MCF 10A (cell line): ENCODE results near the gene IFT20. TPM values are rescaled to one million over a fixed set of nuclear protein-coding genes. Genes with fewer than 3 reads are reported as not detected.

Experiments
- BruUV-seq: library from RNA; stranded (reverse); fragments of 400-500 nt; replicated peaks from 2 replicates; lab custom pipeline; 2021; lab: Mats Ljungman, UMichigan
- CTCF ChIA-PET: fragments of 300-600 bp; sonication (Branson Sonifier 250); formaldehyde crosslinking; extraction: SDS; loops from one replicate; lab custom pipeline; 2021; ENCODE audit warnings: antibody characterized with exemption, inconsistent platforms; lab: Yijun Ruan, JAX
- POLR2A ChIA-PET: fragments of 300-600, 350-650 bp; sonication (Branson Sonifier 250); formaldehyde crosslinking; extraction: SDS; loops from one replicate; lab custom pipeline; 2020; ENCODE audit warnings: antibody characterized with exemption, inconsistent platforms; lab: Yijun Ruan, JAX
- DNase-seq: peaks from one replicate; pipeline ENCODE4 v3.0.0-alpha.2; 2018; ENCODE audit not compliant: unreplicated experiment
- H3K27ac Mint-ChIP-seq: one replicate; pipeline ENCODE4 v1.8.0; 2022; ENCODE audit warnings: mild to moderate bottlenecking, low read depth, mixed read lengths; ENCODE audit not compliant: unreplicated experiment
- H3K27me3 Mint-ChIP-seq: one replicate; pipeline ENCODE4 v1.8.0; 2022; ENCODE audit warnings: mixed read lengths; ENCODE audit not compliant: insufficient read depth, unreplicated experiment
- H3K36me3 Mint-ChIP-seq: one replicate; pipeline ENCODE4 v1.8.0; 2022; ENCODE audit warnings: mild to moderate bottlenecking, moderate library complexity, mixed read lengths; ENCODE audit not compliant: insufficient read depth, unreplicated experiment
- H3K4me1 Mint-ChIP-seq: one replicate; pipeline ENCODE4 v1.8.0; 2022; ENCODE audit warnings: mixed read lengths; ENCODE audit not compliant: insufficient read depth, unreplicated experiment
- H3K4me3 Mint-ChIP-seq: one replicate; pipeline ENCODE4 v1.8.0; 2022; ENCODE audit warnings: mild to moderate bottlenecking, moderate library complexity, mixed read lengths; ENCODE audit not compliant: unreplicated experiment
- H3K9me3 Mint-ChIP-seq: one replicate; pipeline ENCODE4 v1.8.0; 2022; ENCODE audit warnings: mixed read lengths; ENCODE audit not compliant: unreplicated experiment
- CTCF ChIP-seq: fragments of 200-600 bp; IDR thresholded peaks from one replicate; pipeline ENCODE4 v1.8.0; 2022; ENCODE audit warnings: antibody characterized with exemption, mild to moderate bottlenecking; ENCODE audit not compliant: unreplicated experiment
- intact Hi-C: fragments of 100-400 bp; cut with micrococcal nuclease; formaldehyde crosslinking; loops from 2 replicates; pipeline ENCODE4 v1.14.1; 2022
- total RNA-seq: library from RNA; stranded (reverse); gene quantifications from 2 replicates; pipeline ENCODE4 v1.2.3, GENCODE V29; 2022

IFT20 gene
- total RNA-seq, 1 experiment from 2014 or later: 29.3 TPM

GRCh38 chr17:28364665-28365363 is 29.5 kb upstream of the IFT20 start, which contains the start of gene SEBOX:
TSS of gene SEBOX (minus strand) at chr17:28365199. CDS start at chr17:28365151, 48 bp downstream.
- Mint-ChIP-seq H3K27ac (no peak within 1 kb of the TSS), H3K27me3 (no peaks in the 10 kb centered on the region), H3K4me3 (no peak within 1 kb of the TSS), H3K9me3 (no peaks in the 10 kb centered on the region), H3K36me3 (peaks cover 40% of the 10 kb centered on the region), H3K4me1 (no peaks in the 10 kb centered on the region)
- no peak for DNase-seq
- ChIA-PET POLR2A (interaction anchor here (0.6 kb wide), 1 partner anchor 80 kb away, joined by 4 read pairs; no protein-coding TSS in a partner anchor), CTCF (interaction anchor here (0.5 to 1.2 kb wide), 2 partner anchors 17 to 175 kb away, joined by 3 to 4 read pairs; no protein-coding TSS in a partner anchor)
- intact Hi-C loops: no loop called here
- no TSS peak for BruUV-seq
- TF ChIP-seq CTCF: no peak

- Mint-ChIP-seq H3K4me1 (no peaks in the 10 kb centered on the region), H3K9me3 (no peaks in the 10 kb centered on the region), H3K27me3 (no peaks in the 10 kb centered on the region), H3K27ac (no peak overlapping the region), H3K4me3 (no peak overlapping the region), H3K36me3 (peaks cover 48% of the 10 kb centered on the region)
- TF ChIP-seq CTCF: no peak
- BruUV-seq: no TSS peak
- ChIA-PET POLR2A (no interaction called here), CTCF (interaction anchor here (0.6 to 1.8 kb wide), 3 partner anchors 18 to 568 kb away, joined by 3 to 4 read pairs (median 4); no protein-coding TSS in a partner anchor)
- DNase-seq: no peak
- intact Hi-C loops: no loop called here
Measured at GRCh38 chr17:28363776-28364650, 28.7 kb upstream of the IFT20 start.

- CTCF ChIA-PET: interaction anchor here (1.8 kb wide), 1 partner anchor 129 kb away, joined by 4 read pairs; no protein-coding TSS in a partner anchor
- Mint-ChIP-seq H3K9me3 (no peaks in the 10 kb centered on the region), H3K4me1 (no peaks in the 10 kb centered on the region), H3K27ac (no peak overlapping the region), H3K27me3 (no peaks in the 10 kb centered on the region), H3K36me3 (peaks cover 50% of the 10 kb centered on the region), H3K4me3 (no peak overlapping the region)
- no peak for DNase-seq
- POLR2A ChIA-PET: interaction anchor here (0.9 kb wide), 1 partner anchor 16 kb away, joined by 3 read pairs; no protein-coding TSS in a partner anchor
- no peak for TF ChIP-seq CTCF
- intact Hi-C loops: no loop called here
- BruUV-seq: no TSS peak
Measured at GRCh38 chr17:28363186-28363585, 27.9 kb upstream of the IFT20 start.

- no peaks in the 10 kb centered on the region for H3K27me3 Mint-ChIP-seq
- ChIA-PET CTCF (interaction anchor here (0.6 to 4.5 kb wide), 11 partner anchors 11 to 328 kb away, joined by 3 to 23 read pairs (median 3); partner anchors contain the start of gene IFT20), POLR2A (interaction anchor here (0.6 to 6.1 kb wide), 30 partner anchors 10 to 362 kb away, joined by 3 to 107 read pairs (median 8); partner anchors contain the start of genes IFT20, PIGS, SARM1 and SLC46A1)
- H3K9me3 Mint-ChIP-seq: no peaks in the 10 kb centered on the region
- H3K27ac Mint-ChIP-seq: peak overlapping the region; percentile 84
- H3K36me3 Mint-ChIP-seq: peaks cover 67% of the 10 kb centered on the region
- peak overlapping the region; percentile 88 for H3K4me3 Mint-ChIP-seq
- intact Hi-C loops: loop anchor here (1.0 kb wide), 1 partner anchor 59 kb away; no protein-coding TSS in a partner anchor
- no peak for TF ChIP-seq CTCF
- BruUV-seq: TSS peak; percentile 67
- DNase-seq: no peak
- peaks cover 13% of the 10 kb centered on the region for H3K4me1 Mint-ChIP-seq
Measured at GRCh38 chr17:28357901-28358197, 22.6 kb upstream of the IFT20 start.
